ENCODE results near the gene TNNC2. TPM values are rescaled to one million over a fixed set of nuclear protein-coding genes. Genes with fewer than 3 reads are reported as not detected.

TNNC2 gene
- total RNA-seq, 1 experiment from 2014 or later = not detected

DNA sequence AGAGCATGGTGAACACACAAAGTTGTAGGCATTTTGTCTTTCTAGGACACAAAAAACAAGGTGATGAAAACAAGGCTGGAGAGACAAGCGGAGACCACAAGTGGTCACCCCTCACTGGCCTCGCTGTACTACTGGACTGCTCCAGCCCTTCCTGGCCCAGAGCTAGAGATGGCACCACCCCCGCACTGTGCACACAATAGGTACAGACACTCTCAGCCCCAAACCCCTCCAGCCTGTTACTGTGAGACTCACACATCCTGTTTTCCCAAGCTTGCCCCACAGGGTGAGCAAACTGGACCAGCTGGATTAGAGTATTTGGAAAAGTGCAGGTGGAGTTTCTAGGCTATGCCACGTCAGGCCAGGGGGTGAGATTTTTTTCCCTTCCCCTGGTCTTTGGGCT lies 45.5 kb upstream of the TNNC2 start:
- intact Hi-C loops (cut with micrococcal nuclease) = no loop called here
- no peak for TF ChIP-seq CTCF (IDR thresholded peaks at IDR 0.05; ENCODE audit: unreplicated experiment)
- DNase-seq (ENCODE audit: unreplicated experiment) = no peak

DNA sequence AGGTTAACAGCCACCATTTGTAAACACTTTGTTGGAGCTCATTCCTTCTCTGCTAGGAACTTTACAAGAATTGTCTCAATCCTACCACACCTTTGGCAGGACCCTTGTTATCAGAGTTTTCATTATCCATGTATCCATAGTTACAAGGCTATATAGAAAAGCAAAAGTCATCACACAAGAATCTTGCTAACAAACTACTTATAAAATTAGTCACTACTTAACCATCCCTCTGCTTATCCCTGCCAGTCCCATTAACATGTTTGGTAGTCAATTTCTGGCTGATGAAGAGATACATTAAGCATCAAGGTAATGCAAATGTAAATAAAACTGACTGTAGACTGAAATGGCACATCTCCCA lies 40.7 kb upstream of the TNNC2 start:
- ChIA-PET POLR2A (interaction anchor here (0.7 to 6.5 kb wide), 8 partner anchors 9 to 76 kb away, joined by 3 to 27 read pairs (median 4); partner anchors contain the start of genes ACOT8, DNTTIP1, PCIF1 and ZSWIM1), CTCF (interaction anchor here (0.6 to 0.7 kb wide), 3 partner anchors 15 to 238 kb away, joined by 3 to 4 read pairs (median 4); partner anchors contain the start of gene WFDC10A)
- BruUV-seq (replicated peaks) = no TSS peak

More for the DNA sequence above, 45.5 kb upstream of the TNNC2 start:
- peaks cover 4% of the 10 kb centered on the region for H3K4me1 Mint-ChIP-seq (ENCODE audit: insufficient read depth, unreplicated experiment)
- H3K4me3 Mint-ChIP-seq (ENCODE audit: unreplicated experiment) = no peak overlapping the region
- ChIA-PET POLR2A (interaction anchor here (1.1 kb wide), 1 partner anchor 9 kb away, joined by 5 read pairs; the partner anchor contains the start of gene ZSWIM1), CTCF (interaction anchor here (1.6 kb wide), 1 partner anchor 74 kb away, joined by 4 read pairs; no protein-coding TSS in a partner anchor)
- BruUV-seq (replicated peaks) = no TSS peak
- H3K27ac Mint-ChIP-seq (ENCODE audit: low read depth, unreplicated experiment) = no peak overlapping the region
- no peaks in the 10 kb centered on the region for H3K27me3 Mint-ChIP-seq (ENCODE audit: insufficient read depth, unreplicated experiment)
- H3K36me3 Mint-ChIP-seq (ENCODE audit: insufficient read depth, unreplicated experiment) = peaks cover 7% of the 10 kb centered on the region
- no peaks in the 10 kb centered on the region for H3K9me3 Mint-ChIP-seq (ENCODE audit: unreplicated experiment)

GRCh38 chr20:45867136-45867818 lies 40.2 kb upstream of the TNNC2 start:
- peaks cover 3% of the 10 kb centered on the region for H3K36me3 Mint-ChIP-seq (ENCODE audit: insufficient read depth, unreplicated experiment)
- CTCF ChIA-PET = interaction anchor here (0.6 to 0.7 kb wide), 5 partner anchors 14 to 238 kb away, joined by 3 to 4 read pairs (median 3); partner anchors contain the start of genes WFDC10A and ZSWIM1
- H3K4me1 Mint-ChIP-seq (ENCODE audit: insufficient read depth, unreplicated experiment) = peaks cover 6% of the 10 kb centered on the region
- POLR2A ChIA-PET = interaction anchor here (0.6 to 6.5 kb wide), 9 partner anchors 9 to 75 kb away, joined by 3 to 27 read pairs (median 5); partner anchors contain the start of genes ACOT8, DNTTIP1, PCIF1 and ZSWIM1
- no peak for DNase-seq (ENCODE audit: unreplicated experiment)
- no peaks in the 10 kb centered on the region for H3K9me3 Mint-ChIP-seq (ENCODE audit: unreplicated experiment)
- no peak overlapping the region for H3K27ac Mint-ChIP-seq (ENCODE audit: low read depth, unreplicated experiment)
- intact Hi-C loops (cut with micrococcal nuclease) = no loop called here
- no TSS peak for BruUV-seq (replicated peaks)
- H3K27me3 Mint-ChIP-seq (ENCODE audit: insufficient read depth, unreplicated experiment) = no peaks in the 10 kb centered on the region
- TF ChIP-seq CTCF (IDR thresholded peaks at IDR 0.05; ENCODE audit: unreplicated experiment) = no peak
- H3K4me3 Mint-ChIP-seq (ENCODE audit: unreplicated experiment) = no peak overlapping the region

More for the DNA sequence above, 40.7 kb upstream of the TNNC2 start:
- peaks cover 6% of the 10 kb centered on the region for H3K4me1 Mint-ChIP-seq (ENCODE audit: insufficient read depth, unreplicated experiment)
- TF ChIP-seq CTCF (IDR thresholded peaks at IDR 0.05; ENCODE audit: unreplicated experiment) = no peak
- no peak overlapping the region for H3K27ac Mint-ChIP-seq (ENCODE audit: low read depth, unreplicated experiment)
- no peak for DNase-seq (ENCODE audit: unreplicated experiment)
- no peaks in the 10 kb centered on the region for H3K9me3 Mint-ChIP-seq (ENCODE audit: unreplicated experiment)
- H3K4me3 Mint-ChIP-seq (ENCODE audit: unreplicated experiment) = no peak overlapping the region
- H3K27me3 Mint-ChIP-seq (ENCODE audit: insufficient read depth, unreplicated experiment) = no peaks in the 10 kb centered on the region
- intact Hi-C loops (cut with micrococcal nuclease) = no loop called here
- peaks cover 7% of the 10 kb centered on the region for H3K36me3 Mint-ChIP-seq (ENCODE audit: insufficient read depth, unreplicated experiment)

- DNase-seq (ENCODE audit: unreplicated experiment) = no peak
- intact Hi-C loops (cut with micrococcal nuclease) = no loop called here
- no peaks in the 10 kb centered on the region for H3K9me3 Mint-ChIP-seq (ENCODE audit: unreplicated experiment)
- no peak overlapping the region for H3K27ac Mint-ChIP-seq (ENCODE audit: low read depth, unreplicated experiment)
- no peak for TF ChIP-seq CTCF (IDR thresholded peaks at IDR 0.05; ENCODE audit: unreplicated experiment)
- H3K36me3 Mint-ChIP-seq (ENCODE audit: insufficient read depth, unreplicated experiment) = no peaks in the 10 kb centered on the region
- no TSS peak for BruUV-seq (replicated peaks)
- no peaks in the 10 kb centered on the region for H3K27me3 Mint-ChIP-seq (ENCODE audit: insufficient read depth, unreplicated experiment)
- no peak overlapping the region for H3K4me3 Mint-ChIP-seq (ENCODE audit: unreplicated experiment)
- H3K4me1 Mint-ChIP-seq (ENCODE audit: insufficient read depth, unreplicated experiment) = peaks cover 7% of the 10 kb centered on the region
- POLR2A ChIA-PET = interaction anchor here (0.6 to 6.5 kb wide), 6 partner anchors 10 to 68 kb away, joined by 3 to 27 read pairs (median 5); partner anchors contain the start of genes ACOT8, PCIF1, ZSWIM1 and ZSWIM3
- CTCF ChIA-PET = interaction anchor here (0.6 to 0.9 kb wide), 4 partner anchors 14 to 238 kb away, joined by 3 to 5 read pairs (median 4); no protein-coding TSS in a partner anchor
Observed at GRCh38 chr20:45866454-45866853, 39.3 kb upstream of the TNNC2 start.
